LNCAP (cell line): ENCODE results near the gene PRMT7.

Experiments used
- TF ChIP-seq, protein P1 (sequence below): fragments of 450-650 bp; IDR thresholded peaks from 2 replicates; pipeline ENCODE4 v1.5.1; 2017; ENCODE audit warnings: mild to moderate bottlenecking

Gene PRMT7

DNA sequence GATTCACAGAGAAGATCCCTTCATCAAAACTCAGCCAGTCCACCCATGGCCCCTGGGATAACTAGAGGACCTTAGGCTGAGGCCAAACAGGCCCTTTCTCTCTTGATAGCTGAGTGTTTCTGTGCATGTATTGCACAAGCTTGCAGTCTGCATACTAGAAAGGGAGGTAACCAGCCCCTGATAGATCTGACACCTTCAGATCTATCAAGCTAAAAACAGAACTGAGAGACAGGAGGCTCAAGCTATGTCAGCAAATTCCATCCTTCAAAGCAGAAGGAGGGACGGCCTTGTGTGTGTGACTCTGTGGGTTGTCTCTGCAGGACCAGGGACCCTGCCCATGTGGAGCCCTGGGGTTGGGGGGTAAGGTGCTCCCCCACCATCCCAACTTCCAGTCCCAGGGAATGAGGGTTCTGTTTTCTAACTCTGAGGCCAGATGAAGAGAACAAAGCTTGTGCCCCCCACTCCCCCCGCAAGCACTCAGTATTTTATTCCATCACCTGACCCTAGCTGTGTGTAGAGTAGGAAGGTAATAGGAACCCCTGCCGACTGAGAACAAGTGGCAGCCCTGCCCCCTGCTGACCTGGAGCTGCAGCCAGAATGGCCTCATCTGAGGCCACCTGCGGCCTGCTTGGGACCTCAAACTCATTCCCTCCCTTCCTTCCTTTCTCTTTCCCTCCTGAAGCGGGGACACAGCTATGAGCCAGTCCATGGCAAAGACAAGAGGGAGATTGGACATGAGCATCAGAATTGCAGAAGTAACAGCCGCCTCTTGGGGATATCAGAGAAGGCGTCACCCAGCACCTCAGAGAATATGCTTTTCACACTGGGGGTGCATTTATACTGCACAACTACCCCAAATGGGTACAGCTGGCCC is 73.7 kb downstream of the PRMT7 start:
- TF ChIP-seq, protein P1, sequence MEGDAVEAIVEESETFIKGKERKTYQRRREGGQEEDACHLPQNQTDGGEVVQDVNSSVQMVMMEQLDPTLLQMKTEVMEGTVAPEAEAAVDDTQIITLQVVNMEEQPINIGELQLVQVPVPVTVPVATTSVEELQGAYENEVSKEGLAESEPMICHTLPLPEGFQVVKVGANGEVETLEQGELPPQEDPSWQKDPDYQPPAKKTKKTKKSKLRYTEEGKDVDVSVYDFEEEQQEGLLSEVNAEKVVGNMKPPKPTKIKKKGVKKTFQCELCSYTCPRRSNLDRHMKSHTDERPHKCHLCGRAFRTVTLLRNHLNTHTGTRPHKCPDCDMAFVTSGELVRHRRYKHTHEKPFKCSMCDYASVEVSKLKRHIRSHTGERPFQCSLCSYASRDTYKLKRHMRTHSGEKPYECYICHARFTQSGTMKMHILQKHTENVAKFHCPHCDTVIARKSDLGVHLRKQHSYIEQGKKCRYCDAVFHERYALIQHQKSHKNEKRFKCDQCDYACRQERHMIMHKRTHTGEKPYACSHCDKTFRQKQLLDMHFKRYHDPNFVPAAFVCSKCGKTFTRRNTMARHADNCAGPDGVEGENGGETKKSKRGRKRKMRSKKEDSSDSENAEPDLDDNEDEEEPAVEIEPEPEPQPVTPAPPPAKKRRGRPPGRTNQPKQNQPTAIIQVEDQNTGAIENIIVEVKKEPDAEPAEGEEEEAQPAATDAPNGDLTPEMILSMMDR, result no peak

DNA sequence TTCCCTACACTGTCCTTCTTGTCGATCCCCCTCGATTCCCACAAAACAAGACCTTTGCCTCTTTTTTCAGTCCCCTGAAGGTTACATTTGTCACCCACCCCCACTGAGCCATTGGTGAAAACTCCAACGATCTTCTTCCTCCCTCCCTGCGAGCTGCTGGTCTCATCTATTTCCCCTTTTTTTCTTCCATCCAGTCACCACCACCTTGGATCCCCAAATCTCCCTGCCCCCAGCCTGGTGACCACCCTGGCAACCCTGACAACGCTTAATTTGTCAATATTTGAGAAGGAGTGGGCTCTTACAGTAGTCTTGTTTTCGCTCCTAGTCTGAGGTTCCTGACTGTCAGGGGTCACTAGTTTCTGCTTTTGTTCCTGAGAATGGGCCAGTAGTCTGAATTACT is 74.6 kb downstream of the PRMT7 start:
- TF ChIP-seq, protein P1, result no peak

DNA sequence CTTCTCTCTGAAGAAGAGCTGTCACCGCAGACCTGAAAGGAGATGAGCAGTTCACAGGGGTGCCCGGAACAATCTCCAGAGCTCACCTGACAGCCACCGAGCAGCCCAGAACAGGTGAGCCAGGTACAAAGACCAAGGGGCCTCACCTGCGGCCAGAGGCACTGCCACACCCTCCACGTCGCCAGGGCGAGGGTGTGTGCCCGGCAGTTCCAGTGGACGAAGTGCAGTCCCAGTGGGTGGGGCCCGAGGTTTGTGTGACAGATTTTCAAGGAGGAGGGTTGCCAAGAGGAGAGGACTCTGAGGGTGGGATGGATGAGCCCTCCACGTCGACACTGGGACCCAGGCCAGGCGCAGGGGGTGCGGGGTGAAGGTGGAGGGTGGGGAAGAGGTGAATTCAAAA is 75.8 kb downstream of the PRMT7 start:
- TF ChIP-seq, protein P1, result no peak

DNA sequence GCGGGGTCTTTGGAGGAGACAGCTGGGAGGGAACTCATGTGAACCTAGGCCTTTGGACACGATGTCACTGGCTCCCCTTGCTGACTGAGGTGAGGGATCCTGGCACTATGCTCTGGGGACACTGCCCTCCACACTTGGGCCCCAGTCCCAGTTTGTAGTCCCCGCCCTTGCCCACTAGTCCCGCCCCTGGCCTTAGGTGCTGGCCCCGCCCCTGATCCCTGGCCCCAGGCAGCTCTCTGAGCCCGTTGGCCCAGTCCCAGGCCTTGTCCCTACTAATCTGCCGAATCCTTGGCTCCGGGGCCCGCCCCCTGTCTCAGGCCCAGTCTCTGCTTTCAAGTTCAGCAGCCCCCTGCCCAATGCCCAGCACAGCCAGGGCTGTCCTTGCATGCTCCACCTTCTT is 76.5 kb downstream of the PRMT7 start:
- TF ChIP-seq, protein P1, result no peak

GRCh38 chr16:68388124-68388523 is 77.3 kb downstream of the PRMT7 start:
- TF ChIP-seq, protein P1, result no peak

DNA sequence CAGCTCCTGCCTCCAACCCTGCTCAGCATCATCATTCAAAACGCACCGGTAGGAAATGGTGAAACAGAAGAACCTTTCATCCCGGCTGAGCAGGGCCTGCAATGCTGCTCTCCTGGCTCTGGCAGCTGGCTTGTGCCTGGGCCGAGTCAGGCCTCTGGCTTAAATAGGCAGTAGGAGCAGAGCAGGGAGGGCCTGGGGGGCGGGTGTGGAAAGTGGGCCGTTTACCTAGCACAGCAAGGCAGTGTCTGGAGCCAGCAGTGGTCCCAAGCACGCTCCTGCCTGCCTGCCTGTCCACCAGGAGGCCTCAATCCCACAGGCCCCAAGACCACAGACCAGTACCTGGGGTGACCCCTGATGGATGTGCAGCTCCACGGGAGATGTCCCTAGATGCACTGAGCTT is 78.2 kb downstream of the PRMT7 start:
- TF ChIP-seq, protein P1, result no peak

DNA sequence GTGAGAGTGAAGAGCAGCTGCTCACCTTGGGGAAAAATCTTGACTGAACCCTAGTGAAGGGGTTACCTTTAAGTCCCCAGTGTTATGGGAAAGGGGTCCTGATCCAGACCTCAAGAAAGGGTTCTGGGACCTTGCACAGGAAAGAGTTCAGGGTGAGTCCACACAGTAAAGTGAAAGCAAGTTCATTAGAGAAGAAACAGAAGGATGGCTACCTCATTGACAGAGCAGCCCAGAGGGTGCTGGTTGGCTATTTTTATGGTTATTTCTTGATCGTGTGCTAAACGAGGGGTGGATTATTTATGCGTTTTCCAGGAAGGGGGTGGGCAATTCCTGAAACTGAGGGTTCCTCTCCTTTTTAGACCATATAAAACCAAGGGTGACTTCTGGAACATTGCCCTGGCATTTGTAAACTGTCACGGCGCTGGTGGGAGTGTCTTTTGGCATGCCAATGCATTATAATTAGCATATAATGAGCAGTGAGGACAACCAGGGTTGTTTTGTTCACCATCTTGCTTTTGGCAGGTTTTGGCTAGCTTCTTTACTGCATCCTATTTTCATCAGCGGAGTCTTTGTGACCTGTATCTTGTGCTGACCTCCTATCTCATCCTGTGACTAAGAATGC is 79.0 kb downstream of the PRMT7 start:
- TF ChIP-seq, protein P1, result no peak
